Measurements from ENCODE around the gene CNTFR. TPM values are rescaled to one million over a fixed set of nuclear protein-coding genes. Genes with fewer than 3 reads are reported as not detected.
A peak's percentile ranks its signal among the peaks of the same experiment; 100 is the strongest.

Gene CNTFR
- total and polyA plus RNA-seq, 2 of the 8 experiments (the other 6 are each of a cell fraction or from before 2014, with no cell fraction given), result 1.2 to 4.2 TPM

- H3K4me2 ChIP-seq (ENCODE audit: insufficient read depth in 1 of 2, low read depth in 2 of 2, low read length in 2 of 2), result no peak overlapping the region
- H3K14ac ChIP-seq (ENCODE audit: insufficient read length), result no peak overlapping the region
- peak overlapping the region; percentile 75; the same call in 1 of the 2 replicates for H2BK15ac ChIP-seq (ENCODE audit: low read length)
- no peak overlapping the region for H2BK120ac ChIP-seq (replicated peaks; ENCODE audit: low read depth, low read length)
- no peaks in the 10 kb centered on the region for H3K36me3 ChIP-seq (ENCODE audit: control insufficient read depth in 2 of 4, insufficient read depth in 4 of 4, low read length in 3 of 4)
- H3K27me3 ChIP-seq (replicated peaks in 1 of 4; ENCODE audit: control insufficient read depth in 3 of 4, extremely low read depth in 1 of 4, insufficient read depth in 3 of 4, low read length in 3 of 4), result no peaks in the 10 kb centered on the region
- no peak overlapping the region for H2BK20ac ChIP-seq (ENCODE audit: low read length)
- WGBS, 2 experiments (ENCODE audit: extremely low coverage in 1 of 2, insufficient coverage in 1 of 2, insufficient read length in 1 of 2, insufficient replicate concordance in 2 of 2, low coverage in 1 of 2, low lambda C conversion rate in 2 of 2, missing lambda C conversion rate in 1 of 2), result 92% methylated on average over 12 of the region's 13 CpGs; no CpG with 5 or more reads in 1 of the 2 experiments
- CTCF ChIA-PET (ENCODE audit: partially characterized antibody), result interaction anchor here (0.6 to 11.9 kb wide), 8 partner anchors 8 to 423 kb away, joined by 3 to 241 read pairs (median 11); no protein-coding TSS in a partner anchor
- H3K79me1 ChIP-seq (ENCODE audit: low read depth, low read length), result 0 out of 2 replicates have a peak, but pooled peaks cover 2% of the 10 kb centered on the region
- H4K20me1 ChIP-seq (replicated peaks in 1 of 2; ENCODE audit: control insufficient read depth in 1 of 2, insufficient read depth in 2 of 2, low read length in 2 of 2), result no peaks in the 10 kb centered on the region
- H3K18ac ChIP-seq (ENCODE audit: extremely low read depth, low read length), result no peak overlapping the region
- no peak overlapping the region for H3K4ac ChIP-seq (replicated peaks; ENCODE audit: insufficient read length, low read depth, low read length)
- no peak overlapping the region for H2AK5ac ChIP-seq (ENCODE audit: low read depth, low read length)
- no peak overlapping the region for H3K9ac ChIP-seq (replicated peaks in 1 of 4; ENCODE audit: extremely low read depth in 1 of 4, low read depth in 3 of 4, low read length in 3 of 4)
- H3K79me2 ChIP-seq (ENCODE audit: control insufficient read depth in 1 of 2, insufficient read depth in 2 of 2, low read length in 2 of 2), result no peaks in the 10 kb centered on the region
- H3K23ac ChIP-seq (ENCODE audit: insufficient read length), result no peak overlapping the region
- H3K27ac ChIP-seq (ENCODE audit: low read depth, low read length), result no peak overlapping the region
- H2AFZ ChIP-seq (ENCODE audit: low read length), result no peak overlapping the region
- no peaks in the 10 kb centered on the region for H3K9me3 ChIP-seq (ENCODE audit: insufficient read depth in 2 of 2, low read depth in 1 of 2, low read length in 1 of 2)
- no peak overlapping the region for H4K91ac ChIP-seq (replicated peaks; ENCODE audit: insufficient read length, low read length)
- H2BK12ac ChIP-seq (ENCODE audit: low read depth, low read length), result no peak overlapping the region
- DNase-seq (ENCODE audit: low read depth in 1 of 2, low spot score in 2 of 2) (peak in 1 of 2 experiments; percentile 39), FAIRE-seq (no peak)
- H4K8ac ChIP-seq (ENCODE audit: extremely low read depth, insufficient read depth, low read length), result no peak overlapping the region
- H3K4me3 ChIP-seq (ENCODE audit: extremely low read depth in 1 of 4, insufficient read depth in 2 of 4, low read depth in 3 of 4, low read length in 4 of 4), result no peak overlapping the region
- no peak overlapping the region for H3K56ac ChIP-seq (replicated peaks; ENCODE audit: insufficient read length, low read depth, low read length)
- POLR2A ChIA-PET (ENCODE audit: partially characterized antibody), result interaction anchor here (1.0 to 1.6 kb wide), 4 partner anchors 10 to 53 kb away, joined by 3 to 5 read pairs (median 3); no protein-coding TSS in a partner anchor
- H4K5ac ChIP-seq (ENCODE audit: insufficient read length, low read depth, low read length), result no peak overlapping the region
- no peaks in the 10 kb centered on the region for H3K23me2 ChIP-seq (ENCODE audit: low read depth, low read length)
- peaks cover 10 to 29% (median 23%) of the 10 kb centered on the region in 4 experiments for H3K4me1 ChIP-seq (replicated peaks in 1 of 4; ENCODE audit: control insufficient read depth in 3 of 4, insufficient read depth in 4 of 4, low read length in 3 of 4)
- H2BK5ac ChIP-seq (ENCODE audit: low read depth, low read length), result no peak overlapping the region
Observed at GRCh38 chr9:34555936-34556525, 33.5 kb downstream of the CNTFR start.

Measured in H1 (cell line).